Measurements from ENCODE around the gene CD37. TPM values are rescaled to one million over a fixed set of nuclear protein-coding genes. Genes with fewer than 3 reads are reported as not detected.
A peak's percentile ranks its signal among the peaks of the same experiment; 100 is the strongest.
"Not testable (repeated sequence)": the region's sequence is repeated elsewhere in the genome, so short reads cannot be mapped to it uniquely, and the experiment has no call there.

Gene CD37
- total RNA-seq, 1 experiment from 2014 or later: not detected

- H3K4me2 ChIP-seq (ENCODE audit: low read length): peak overlapping the region; percentile 80
- ChIA-PET POLR2A (ENCODE audit: unreplicated experiment) (no interaction called here), CTCF (no interaction called here)
- no peak for TF ChIP-seq EZH2 (IDR thresholded peaks at IDR 0.05; ENCODE audit: low read length, unreplicated experiment)
- TF ChIP-seq CTCF (conservative IDR thresholded peaks at IDR 0.05; ENCODE audit: low read depth, low read length): peak; percentile 99
- H4K20me1 ChIP-seq (ENCODE audit: low read length): no peaks in the 10 kb centered on the region
- intact Hi-C loops (cut with micrococcal nuclease): loop anchor here (2.0 kb wide), 1 partner anchor 75 kb away; no protein-coding TSS in a partner anchor
- H3K79me2 ChIP-seq (ENCODE audit: low read length): no peaks in the 10 kb centered on the region
- H3K4me1 ChIP-seq (ENCODE audit: insufficient read depth, low read length): no peaks in the 10 kb centered on the region
- DNase-seq: peak; percentile 83
- no peaks in the 10 kb centered on the region for H3K9me3 ChIP-seq (ENCODE audit: low read length)
- H3K9me2 ChIP-seq (replicated peaks; ENCODE audit: low read length): no peaks in the 10 kb centered on the region
- ATAC-seq: peak; percentile 100
- peak overlapping the region; percentile 85 for H2AFZ ChIP-seq (ENCODE audit: low read length)
- H3K36me3 ChIP-seq (ENCODE audit: low read depth, low read length): no peaks in the 10 kb centered on the region
- no peak overlapping the region for H3K9ac ChIP-seq (ENCODE audit: low read length)
- peaks cover 2% of the 10 kb centered on the region; the same call in 1 of the 2 replicates for H3K27me3 ChIP-seq (ENCODE audit: low read length)
- no peaks in the 10 kb centered on the region for H3F3A ChIP-seq (ENCODE audit: low read length, unreplicated experiment)
- no TSS peak for BruUV-seq (replicated peaks)
- peak overlapping the region; percentile 52; the same call in 1 of the 2 replicates for H3K4me3 ChIP-seq (ENCODE audit: low read length)
- H3K27ac ChIP-seq (ENCODE audit: low read length): no peak overlapping the region
Measured at GRCh38 chr19:49301165-49301865, 33.9 kb upstream of the CD37 start.

- Histone ChIP-seq H3K4me3 (ENCODE audit: low read length) (no peak overlapping the region), H3F3A (ENCODE audit: low read length, unreplicated experiment) (no peaks in the 10 kb centered on the region), H3K9ac (ENCODE audit: low read length) (no peak overlapping the region), H3K9me3 (ENCODE audit: low read length) (no peaks in the 10 kb centered on the region), H3K79me2 (ENCODE audit: low read length) (no peaks in the 10 kb centered on the region), H3K9me2 (replicated peaks; ENCODE audit: low read length) (no peaks in the 10 kb centered on the region), H2AFZ (ENCODE audit: low read length) (no peak overlapping the region), H3K4me2 (ENCODE audit: low read length) (no peak overlapping the region), H3K36me3 (ENCODE audit: low read depth, low read length) (no peaks in the 10 kb centered on the region), H3K27me3 (ENCODE audit: low read length) (no peaks in the 10 kb centered on the region), H3K27ac (ENCODE audit: low read length) (no peak overlapping the region), H4K20me1 (ENCODE audit: low read length) (no peaks in the 10 kb centered on the region), H3K4me1 (ENCODE audit: insufficient read depth, low read length) (no peaks in the 10 kb centered on the region)
- ChIA-PET POLR2A (ENCODE audit: unreplicated experiment) (no interaction called here), CTCF (interaction anchor here (0.5 to 0.6 kb wide), 2 partner anchors 77 to 212 kb away, joined by 3 to 6 read pairs; no protein-coding TSS in a partner anchor)
- DNase-seq (no peak), ATAC-seq (no peak)
- intact Hi-C loops (cut with micrococcal nuclease): loop anchor here (2.0 kb wide), 1 partner anchor 75 kb away; no protein-coding TSS in a partner anchor
- BruUV-seq (replicated peaks): no TSS peak
- TF ChIP-seq CTCF (conservative IDR thresholded peaks at IDR 0.05; ENCODE audit: low read depth, low read length): no peak
- TF ChIP-seq EZH2 (IDR thresholded peaks at IDR 0.05; ENCODE audit: low read length, unreplicated experiment): no peak
- TF ChIP-seq EZH2phosphoT487 (IDR thresholded peaks at IDR 0.05; ENCODE audit: borderline replicate concordance, low read length): no peak
Measured at GRCh38 chr19:49301866-49302252, 33.3 kb upstream of the CD37 start.

- H3K4me3 ChIP-seq (ENCODE audit: low read length); H3K4me1 ChIP-seq (ENCODE audit: insufficient read depth, low read length); H3K9me2 ChIP-seq (replicated peaks; ENCODE audit: low read length); intact Hi-C loops (cut with micrococcal nuclease); BruUV-seq (replicated peaks); POLR2A ChIA-PET (ENCODE audit: unreplicated experiment); H2AFZ ChIP-seq (ENCODE audit: low read length); H3F3A ChIP-seq (ENCODE audit: low read length, unreplicated experiment); CTCF ChIA-PET; H3K4me2 ChIP-seq (ENCODE audit: low read length); H3K27ac ChIP-seq (ENCODE audit: low read length); H3K79me2 ChIP-seq (ENCODE audit: low read length); H3K27me3 ChIP-seq (ENCODE audit: low read length); H3K36me3 ChIP-seq (ENCODE audit: low read depth, low read length); H3K9me3 ChIP-seq (ENCODE audit: low read length); ATAC-seq; H3K9ac ChIP-seq (ENCODE audit: low read length); H4K20me1 ChIP-seq (ENCODE audit: low read length): not testable (repeated sequence)
- DNase-seq: peak; percentile 18
Measured at GRCh38 chr19:49306734-49307133, 28.5 kb upstream of the CD37 start.

Measured in PC-3 (cell line).